Activated CD8-positive, alpha-beta memory T cell treated with anti-CD3 and anti-CD28 coated beads, Interleukin-2, amount 50 U/mL, for 24 hours (primary cell): ENCODE data around the gene DTX4.

Experiments
- DNase-seq: peaks from one replicate; pipeline ENCODE4 v3.0.0-alpha.2; 2020; ENCODE audit errors: extremely low read depth

Gene DTX4

DNA sequence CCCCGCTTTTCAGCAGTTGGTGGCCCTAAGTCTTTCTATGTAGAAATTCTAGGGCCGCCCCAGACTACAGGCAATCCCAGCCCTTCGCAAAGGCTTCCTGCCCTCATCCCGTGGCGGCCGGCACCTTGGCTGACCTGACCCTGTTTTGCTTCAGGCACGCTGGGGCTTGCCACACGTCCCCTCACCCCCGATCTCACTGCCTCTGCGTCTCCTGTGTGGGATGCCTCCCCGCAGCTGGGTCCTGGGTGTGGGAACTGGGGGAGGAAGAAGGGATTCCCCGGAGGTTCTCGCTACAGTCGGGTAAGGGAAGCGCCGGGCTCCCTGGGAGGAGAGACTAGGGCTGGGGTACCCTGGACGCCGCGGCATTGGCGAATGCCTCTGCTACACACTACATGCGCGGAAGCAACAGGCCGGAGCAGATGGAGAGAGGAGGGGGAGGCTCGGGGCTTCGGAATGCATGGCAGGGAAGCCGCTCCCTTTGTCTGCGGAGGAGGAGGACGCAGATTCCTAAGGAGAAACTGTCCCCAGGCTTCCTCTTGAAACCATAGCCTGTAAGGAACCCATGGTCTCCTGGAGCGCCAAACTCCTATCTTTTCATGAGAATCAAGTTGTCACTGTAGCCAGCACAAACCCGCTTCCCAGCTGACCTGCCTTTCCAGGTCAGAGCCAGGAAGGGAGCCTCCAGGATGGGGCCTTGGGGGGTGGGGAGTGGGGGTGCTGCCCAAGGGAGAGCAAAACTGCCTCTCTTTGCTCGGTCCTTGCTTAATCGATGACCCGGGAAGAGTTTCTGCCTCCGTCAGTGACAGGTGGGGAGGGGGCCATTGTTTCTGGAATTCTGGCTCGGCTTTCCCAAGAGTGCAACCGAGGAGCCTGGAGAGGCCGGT lies 1.4 kb downstream of the DTX4 start:
- DNase-seq = no peak

DNA sequence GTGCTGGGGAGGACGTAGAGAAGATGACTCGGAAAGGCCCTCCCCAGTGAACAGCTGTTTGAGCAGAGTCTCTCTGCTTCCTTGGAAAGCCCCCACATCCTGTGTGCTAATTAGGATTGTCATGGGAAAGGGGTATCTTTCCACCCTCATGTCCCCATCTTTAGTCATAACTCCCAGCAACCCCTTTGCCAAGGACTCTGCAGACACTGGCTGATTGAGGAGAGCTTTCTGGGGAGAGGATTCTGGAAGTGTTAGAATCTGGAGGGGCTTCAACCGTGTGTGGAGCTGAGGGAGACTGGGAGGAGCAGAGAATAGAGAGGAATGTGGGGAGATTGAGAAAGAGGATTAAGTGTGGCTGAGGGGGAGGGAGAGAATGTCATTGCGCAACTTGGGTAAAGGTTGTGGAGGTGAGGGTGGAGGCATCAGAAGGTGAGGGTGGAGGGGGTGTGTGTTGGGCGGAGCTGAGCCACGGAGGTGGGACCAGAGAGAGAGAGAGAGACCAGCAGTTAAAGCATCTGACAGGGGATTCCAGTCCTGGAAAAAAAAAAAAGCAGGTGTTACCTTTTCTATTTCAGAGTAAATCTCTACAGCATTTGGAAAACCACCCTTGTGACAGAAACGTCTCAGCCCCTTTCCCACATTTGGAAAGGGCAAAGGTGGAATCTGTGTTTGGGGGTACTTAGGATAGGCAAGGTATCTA lies 2.2 kb downstream of the DTX4 start:
- no peak for DNase-seq

DNA sequence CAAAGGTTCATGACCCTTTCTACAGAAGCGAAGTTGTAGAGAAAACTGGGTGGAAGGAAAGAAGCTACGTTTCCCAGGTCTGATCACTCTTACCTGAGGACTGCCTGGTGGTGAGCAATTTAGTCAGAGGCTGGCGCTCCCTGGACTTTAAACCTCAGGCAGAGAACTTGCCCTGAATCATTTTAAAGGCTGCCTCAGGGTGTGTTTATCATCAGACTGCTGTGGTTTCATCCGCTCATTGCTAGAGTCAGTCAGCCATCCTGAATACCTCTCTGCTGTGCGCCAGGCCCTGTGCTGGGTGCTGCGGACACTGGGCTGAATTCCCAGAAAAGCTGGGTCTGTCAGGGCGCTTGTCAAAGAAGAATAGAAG lies 2.7 kb downstream of the DTX4 start:
- no peak for DNase-seq

DNA sequence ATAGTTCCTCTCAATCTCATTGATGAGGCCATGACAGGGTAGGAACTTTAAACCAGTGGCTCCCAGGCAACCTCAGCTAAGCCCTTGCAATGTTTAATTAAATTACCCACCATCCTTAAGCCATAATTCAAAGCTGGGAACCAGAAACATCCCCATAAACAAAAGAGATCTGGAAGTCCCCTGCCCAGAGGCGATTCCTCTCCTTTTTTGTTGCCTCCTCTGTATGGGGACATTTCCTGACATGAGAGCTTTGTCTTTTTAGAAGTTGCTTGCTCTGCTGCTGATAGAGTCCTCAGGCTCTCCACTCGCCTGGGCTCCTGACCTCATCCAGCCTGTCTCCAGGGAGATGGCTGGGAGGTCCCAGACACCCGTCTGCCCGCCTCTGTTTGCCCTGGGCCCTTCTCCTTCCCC lies 3.2 kb downstream of the DTX4 start:
- DNase-seq = no peak

DNA sequence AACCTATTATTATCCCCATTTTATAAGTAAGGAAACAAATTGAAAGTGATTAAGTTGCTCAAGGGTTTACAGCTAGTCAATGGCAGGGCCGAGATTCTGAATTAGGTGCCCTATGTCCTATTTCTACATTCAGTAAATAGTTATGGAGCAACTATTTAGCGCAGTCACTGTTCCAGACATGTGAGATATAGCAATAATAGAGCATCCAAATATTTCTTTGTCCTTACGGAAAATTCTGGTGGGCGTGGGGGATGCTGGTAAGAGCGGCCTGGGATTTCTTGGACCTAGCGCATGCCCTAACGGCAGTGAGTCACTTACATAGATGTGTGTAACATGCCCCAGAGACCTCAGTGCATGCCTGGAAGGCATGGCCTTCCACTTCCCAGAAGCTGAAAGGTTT lies 4.4 kb downstream of the DTX4 start:
- DNase-seq = no peak

DNA sequence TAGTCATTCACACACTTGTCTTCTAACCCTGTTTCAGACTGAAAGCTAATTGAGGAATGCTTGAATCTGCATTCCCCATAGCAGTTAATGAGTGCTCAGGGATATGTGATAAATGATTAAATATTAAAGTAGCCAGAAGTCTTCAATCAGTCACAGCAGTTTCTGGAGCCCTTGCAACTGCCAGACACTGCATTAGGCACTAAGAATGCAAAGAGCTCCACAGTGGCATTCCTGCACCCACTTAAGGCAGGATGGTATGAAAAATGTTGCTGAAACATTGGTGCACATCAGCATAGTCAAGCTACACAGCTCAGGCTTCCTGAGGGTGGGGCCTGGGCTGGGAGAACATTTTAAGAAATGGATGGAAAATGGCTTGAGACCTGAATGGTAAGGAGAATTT lies 6.5 kb downstream of the DTX4 start:
- DNase-seq = no peak

DNA sequence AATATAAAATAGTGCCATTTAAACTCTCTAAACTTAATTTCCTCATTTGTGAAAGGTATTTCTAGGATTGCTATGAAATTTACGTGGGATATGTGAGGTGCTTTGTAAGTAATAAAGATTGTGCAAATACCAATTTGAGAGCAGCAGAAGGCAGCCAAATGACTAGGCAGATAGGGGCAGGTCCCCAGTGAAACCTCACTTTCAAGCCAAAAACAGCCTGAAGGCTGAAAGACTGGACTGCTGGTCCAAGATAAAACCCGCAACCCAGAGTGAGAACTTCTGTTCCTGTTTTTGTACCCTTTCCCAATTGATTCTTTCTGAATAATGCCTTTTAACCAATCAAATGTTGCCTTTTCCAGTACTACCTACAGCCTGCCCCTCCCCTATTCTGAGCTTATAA lies 7.2 kb downstream of the DTX4 start:
- no peak for DNase-seq

DNA sequence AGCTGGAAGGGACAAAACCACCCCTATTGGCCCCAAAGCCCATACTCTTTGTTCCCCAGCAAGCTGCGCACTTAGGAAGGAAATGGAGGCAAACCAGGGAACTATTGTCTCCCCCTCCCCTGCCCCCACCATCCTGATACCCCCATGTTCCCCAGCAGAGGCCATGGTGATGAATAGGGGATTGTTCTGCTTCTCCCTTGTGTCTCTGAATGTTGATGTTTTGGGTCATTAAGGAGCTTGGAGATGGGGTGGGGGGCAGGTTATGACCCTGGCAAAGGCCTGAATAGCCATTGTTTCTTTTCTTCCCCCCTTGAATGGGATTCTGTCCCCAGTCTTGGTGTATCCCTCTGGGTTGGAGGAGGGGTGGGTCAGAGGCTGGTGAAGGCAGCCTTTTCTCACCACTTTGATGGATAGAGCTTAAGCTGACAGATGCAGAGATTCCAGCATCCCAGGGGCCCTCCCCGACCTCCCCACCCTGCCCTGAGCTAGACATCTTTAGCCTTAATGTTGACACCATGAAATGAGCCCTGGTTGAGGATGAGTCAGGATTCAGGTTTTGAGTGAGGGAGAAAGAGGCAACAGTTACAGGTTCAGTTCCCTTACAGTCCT lies 8.3 kb downstream of the DTX4 start:
- no peak for DNase-seq

DNA sequence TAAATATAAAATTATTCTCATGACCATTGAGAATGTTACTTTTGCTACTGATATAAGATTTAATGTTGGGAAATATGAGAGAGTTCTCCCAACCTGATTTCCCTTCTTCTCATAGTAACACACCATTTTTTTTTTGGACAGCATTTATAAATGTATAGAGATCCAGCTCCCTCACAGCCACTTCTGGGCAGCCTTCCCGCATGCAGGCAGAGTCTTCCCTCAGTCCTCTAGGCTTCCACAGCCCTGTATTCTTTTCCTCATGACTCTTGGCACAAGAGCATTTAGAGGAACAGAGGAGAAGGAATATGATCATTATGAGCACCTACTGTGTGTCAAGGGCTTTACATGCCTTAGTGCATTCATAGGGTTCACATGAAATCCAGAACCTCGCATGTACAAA lies 9.0 kb downstream of the DTX4 start:
- no peak for DNase-seq

DNA sequence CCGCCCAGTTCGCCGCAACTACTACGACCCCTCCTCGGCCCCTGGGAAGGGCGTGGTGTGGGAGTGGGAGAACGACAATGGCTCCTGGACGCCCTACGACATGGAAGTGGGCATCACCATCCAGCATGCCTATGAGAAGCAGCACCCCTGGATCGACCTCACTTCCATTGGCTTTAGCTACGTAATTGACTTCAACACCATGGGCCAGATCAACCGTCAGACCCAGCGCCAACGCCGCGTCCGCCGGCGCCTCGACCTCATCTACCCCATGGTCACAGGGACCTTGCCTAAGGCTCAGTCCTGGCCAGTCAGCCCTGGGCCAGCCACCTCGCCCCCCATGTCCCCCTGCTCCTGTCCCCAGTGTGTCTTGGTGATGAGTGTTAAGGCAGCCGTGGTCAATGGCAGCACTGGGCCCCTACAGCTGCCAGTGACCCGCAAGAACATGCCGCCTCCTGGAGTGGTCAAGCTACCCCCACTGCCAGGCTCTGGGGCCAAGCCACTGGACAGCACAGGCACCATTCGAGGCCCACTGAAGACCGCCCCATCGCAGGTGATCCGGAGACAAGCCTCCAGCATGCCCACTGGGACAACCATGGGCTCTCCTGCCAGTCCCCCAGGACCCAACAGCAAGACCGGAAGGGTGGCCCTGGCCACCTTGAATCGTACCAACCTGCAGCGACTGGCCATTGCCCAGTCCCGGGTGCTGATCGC lies 10.0 kb downstream of the DTX4 start:
- no peak for DNase-seq

DNA sequence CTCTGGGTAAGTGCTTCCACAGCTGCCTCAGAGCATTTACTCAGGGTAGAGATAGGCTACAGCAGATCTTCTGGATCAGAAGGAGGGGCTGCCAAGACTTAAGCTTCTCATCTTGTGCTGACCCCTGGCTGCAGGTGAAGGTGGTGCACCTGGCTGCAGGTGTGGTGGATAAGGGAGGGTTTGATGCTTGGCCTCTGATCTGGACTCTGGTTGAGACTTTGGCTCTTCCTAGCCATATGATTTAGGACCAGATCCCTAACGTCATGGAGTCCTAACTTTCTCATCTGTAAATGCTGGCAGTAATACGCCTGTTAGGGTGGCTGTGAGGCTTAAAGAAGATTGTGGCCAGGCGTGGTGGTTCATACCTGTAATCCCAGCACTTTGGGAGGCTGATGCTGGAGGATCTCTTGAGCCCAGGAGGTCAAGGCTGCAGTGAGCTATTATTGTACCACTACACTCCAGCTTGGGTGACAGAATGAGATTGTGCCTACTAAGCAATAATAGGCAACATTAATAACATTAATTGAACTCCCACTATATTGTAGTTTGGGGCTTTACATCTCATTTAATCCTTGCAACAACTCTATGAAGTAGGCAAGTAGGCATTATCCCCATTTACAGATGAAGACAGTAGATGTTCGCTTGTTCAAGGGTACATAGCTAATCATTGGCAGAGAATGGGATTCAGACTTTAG lies 10.7 kb downstream of the DTX4 start:
- no peak for DNase-seq

DNA sequence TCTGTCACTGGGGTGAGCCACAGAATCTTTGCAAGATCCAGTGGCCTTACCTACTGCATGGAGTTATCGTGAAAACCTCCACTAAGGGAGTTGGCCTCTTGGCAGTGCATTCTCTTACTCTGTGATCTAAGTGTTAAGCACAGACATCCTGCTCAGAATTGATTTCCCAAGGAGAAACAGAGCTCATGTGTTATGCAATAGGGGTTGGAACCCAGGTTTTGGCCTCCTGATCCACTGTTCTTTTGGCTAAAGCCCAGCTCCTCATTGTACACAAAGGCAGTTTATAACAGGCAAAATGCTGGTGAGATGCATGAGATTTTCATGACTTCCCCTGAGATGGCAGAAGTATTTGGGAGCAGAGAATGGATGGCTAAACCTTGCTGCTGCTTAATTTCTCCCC lies 11.8 kb downstream of the DTX4 start:
- no peak for DNase-seq

DNA sequence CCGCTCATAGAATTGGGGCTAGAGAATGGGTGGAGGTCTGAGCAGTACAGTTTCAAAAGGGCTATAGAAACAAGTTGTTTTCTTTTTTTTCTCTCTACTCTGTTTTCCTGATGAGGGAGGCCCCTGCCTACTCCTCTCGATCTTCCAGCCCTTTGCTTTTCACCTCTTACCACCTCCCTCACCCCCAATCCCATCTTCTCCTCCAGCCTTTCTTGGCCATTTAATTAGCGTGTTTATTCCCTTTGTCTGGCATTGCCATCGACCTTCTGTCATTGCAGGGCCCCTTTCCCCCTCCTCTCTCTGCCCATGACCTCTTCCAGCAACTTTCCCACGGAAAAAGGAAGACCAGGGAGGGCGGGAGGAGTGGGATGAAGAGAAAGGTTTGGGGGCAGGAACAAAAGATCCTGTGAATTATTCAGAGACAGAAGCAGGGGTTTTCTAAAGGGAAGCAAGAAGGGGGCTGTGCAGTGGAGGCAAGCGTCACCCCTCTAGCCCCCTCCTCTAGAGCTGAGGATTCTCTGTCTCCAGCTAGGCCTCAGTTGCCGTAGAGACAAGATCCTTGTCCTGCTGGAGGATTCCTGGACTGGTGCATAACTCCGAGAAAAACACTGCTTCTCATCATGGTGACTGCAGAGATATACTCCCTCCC lies 12.9 kb downstream of the DTX4 start:
- no peak for DNase-seq

DNA sequence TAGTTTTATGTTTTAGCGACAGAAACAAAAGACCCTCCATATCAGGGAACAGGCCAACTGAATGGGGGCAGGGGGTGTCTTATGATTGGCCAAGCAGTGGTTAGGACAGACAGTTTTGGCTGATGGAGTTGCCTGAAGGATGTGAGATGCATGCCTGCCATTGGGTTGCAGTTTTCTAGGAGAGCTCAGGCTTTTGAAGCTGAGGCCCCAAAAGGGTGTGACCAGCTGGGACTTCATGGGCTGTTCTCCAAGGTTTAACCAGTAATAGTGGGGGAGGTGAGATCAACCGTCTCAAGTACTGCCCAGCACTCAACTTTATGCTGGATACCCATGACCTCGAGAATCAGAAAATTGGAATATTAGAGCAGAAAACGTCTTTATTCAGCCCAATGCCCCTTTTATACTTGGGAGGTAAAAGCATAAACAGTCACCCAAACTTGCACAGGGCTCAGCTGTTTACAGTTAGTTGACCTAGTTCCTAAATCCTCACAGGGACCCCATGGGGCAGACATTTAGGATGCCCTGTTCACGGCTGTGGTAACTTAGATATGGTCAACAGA lies 13.5 kb downstream of the DTX4 start:
- no peak for DNase-seq

DNA sequence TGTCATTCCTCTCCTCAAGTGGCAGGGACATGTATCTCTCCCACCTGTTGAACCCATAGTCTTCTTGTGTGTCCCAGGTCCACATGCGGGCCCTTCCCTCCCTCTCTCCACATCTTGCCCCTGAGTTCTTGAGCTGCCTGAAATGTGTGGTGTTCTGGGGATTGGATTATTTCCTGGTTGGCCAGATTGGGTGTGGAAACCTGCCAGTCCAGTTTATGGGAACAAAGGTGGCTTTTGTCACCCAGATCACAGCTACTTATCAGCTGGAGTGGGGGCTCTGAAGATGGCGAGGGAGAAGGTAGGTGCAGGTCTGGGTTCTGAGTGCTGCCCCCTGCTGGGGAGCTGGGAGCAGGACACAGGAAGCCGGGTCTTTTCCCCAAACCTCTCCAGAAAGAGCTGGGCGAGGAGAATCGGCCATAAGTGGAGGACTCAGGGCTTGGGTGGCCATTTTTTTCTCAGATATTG lies 14.2 kb downstream of the DTX4 start:
- DNase-seq = no peak

DNA sequence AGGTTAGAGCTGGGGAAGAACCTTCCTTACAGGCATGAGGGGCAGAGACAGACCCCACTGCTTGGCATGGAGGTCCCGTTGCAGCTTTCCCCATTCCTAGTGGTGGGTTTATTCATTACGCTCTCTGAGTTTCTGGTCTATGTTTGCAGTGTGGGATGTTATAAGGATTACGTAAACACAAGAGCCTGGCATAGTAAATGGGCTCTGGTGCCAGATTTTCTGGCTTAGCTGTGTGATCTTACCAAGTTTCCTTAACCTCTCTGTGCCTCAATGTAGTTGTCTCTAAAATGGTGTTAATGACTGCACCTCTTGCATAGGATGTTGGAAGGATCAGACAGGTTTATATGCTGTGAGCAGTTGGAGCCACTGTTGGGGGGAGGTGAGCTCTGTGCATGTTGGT lies 15.1 kb downstream of the DTX4 start:
- no peak for DNase-seq

DNA sequence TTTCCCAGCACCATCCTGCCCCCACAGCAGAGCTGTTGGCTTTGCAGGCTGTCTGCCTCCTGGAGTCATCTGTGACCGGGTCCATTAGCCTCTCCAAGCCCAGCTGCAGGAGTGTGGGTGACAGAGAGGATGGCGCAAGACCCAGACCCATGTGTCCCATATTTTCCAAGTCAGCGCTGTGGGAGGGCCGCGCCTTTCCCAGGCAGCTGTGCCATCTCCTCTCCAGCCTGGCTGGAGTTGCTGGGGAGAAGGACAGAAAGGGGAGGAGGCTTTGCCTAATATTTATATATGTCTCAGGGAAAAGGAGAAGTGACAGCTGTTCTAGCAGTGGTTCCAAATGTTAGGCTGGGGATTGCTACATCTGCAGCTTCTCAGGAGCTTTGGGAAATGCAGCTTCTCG lies 15.7 kb downstream of the DTX4 start:
- no peak for DNase-seq

DNA sequence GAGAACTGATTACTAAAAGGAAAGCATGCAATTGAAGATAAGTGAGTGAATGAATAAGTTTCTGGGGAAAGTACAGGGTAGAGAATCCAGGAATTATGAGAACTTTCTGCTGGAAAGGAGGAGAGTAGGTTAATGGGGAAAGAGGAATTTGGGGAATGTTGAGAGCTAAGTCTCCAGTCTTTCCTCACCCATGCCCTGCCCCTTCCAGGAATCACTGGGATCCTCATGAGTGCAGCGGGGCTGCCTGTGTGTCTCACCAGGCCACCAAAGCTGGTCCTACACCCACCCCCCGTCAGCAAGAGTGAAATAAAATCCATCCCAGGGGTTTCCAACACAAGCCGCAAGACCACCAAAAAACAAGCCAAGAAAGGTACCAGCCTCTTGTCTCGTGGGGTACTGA lies 17.0 kb downstream of the DTX4 start:
- no peak for DNase-seq

DNA sequence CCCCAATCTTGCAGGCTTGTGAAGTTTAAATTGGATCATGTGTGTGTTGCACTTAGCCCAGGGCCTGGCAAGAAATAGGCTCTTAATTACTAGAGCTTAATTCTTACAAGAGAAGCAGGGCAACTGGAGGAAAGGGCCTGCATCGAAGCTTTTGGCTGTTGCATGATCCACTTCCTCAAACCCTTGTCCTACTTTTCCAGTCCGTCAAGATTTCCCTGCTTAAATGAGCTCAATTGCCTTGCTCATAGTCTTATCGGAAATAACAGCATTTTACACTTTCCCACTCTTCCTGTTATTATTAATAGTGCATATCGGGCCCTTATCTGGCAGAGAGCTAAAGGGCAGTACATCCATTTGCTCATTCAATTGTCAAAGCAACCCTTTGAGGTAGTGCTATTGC lies 18.1 kb downstream of the DTX4 start:
- no peak for DNase-seq

DNA sequence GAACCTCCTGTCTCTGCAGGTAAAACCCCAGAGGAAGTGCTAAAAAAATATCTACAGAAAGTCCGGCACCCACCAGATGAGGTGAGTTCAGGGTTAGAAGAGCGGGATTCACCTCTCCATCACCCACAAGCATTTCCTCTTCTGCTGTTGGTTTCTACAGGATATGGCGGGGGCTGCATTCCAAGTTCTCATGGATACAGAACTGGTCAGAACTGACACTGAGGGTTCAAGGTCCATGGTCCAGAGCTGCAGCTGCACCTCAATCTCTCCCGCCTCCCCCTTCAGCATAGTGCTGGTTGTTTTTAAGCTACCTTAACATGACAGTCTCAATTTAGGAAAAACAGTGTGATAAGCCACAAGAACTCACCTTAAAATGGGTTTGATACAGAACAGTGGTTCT lies 19.2 kb downstream of the DTX4 start:
- DNase-seq = no peak

DNA sequence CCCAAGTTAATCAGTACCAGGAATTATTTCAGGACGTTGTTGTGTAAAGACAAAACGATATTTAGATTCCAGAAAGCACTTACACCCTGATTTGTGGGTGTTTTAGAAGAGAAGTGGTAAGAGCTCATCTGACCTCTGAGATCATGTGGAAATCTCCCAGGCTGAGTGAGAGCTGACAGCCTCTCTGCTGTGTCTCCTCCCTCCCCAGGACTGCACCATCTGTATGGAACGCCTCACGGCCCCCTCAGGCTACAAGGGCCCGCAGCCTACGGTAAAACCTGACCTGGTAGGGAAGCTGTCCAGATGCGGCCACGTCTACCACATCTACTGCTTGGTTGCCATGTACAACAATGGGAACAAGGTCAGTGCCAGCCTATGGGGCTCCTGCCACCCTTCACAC lies 20.0 kb downstream of the DTX4 start:
- no peak for DNase-seq
